Endodermal cell (in vitro differentiated cells): ENCODE measurements around the gene ADAMTS15. TPM values are rescaled to one million over a fixed set of nuclear protein-coding genes. Genes with fewer than 3 reads are reported as not detected.

Source experiments
- DNase-seq: peaks from one replicate; pipeline ENCODE4 v3.0.0-alpha.2; 2017
- H3K27ac ChIP-seq: 2 replicates; pipeline ENCODE4 v1.5.1; 2013; ENCODE audit warnings: mild to moderate bottlenecking, low read depth, low read length, moderate library complexity
- H3K27me3 ChIP-seq: 2 replicates; pipeline ENCODE4 v1.6.1; 2013; ENCODE audit warnings: mild to moderate bottlenecking, low read length, moderate library complexity; ENCODE audit not compliant: insufficient read depth, control insufficient read depth, poor library complexity, severe bottlenecking
- H3K36me3 ChIP-seq: 2 replicates; pipeline ENCODE4 v1.7.0; 2013; ENCODE audit warnings: mild to moderate bottlenecking, low read length, moderate library complexity; ENCODE audit not compliant: control insufficient read depth, insufficient read depth
- H3K4me1 ChIP-seq: one replicate; pipeline ENCODE4 v1.7.0; 2013; ENCODE audit warnings: low read length; ENCODE audit not compliant: control insufficient read depth, insufficient read depth
- H3K4me3 ChIP-seq: 2 replicates; pipeline ENCODE4 v1.5.1; 2013; ENCODE audit warnings: mild to moderate bottlenecking, low read length, moderate library complexity
- H3K9ac ChIP-seq: 2 replicates; pipeline ENCODE4 v1.6.1; 2013; ENCODE audit warnings: mild to moderate bottlenecking, low read length, moderate library complexity; ENCODE audit not compliant: poor library complexity, severe bottlenecking; ENCODE audit errors: extremely low read depth
- H3K9me3 ChIP-seq: 2 replicates; pipeline ENCODE4 v1.6.1; 2013; ENCODE audit warnings: mild to moderate bottlenecking, low read length, moderate library complexity; ENCODE audit not compliant: control insufficient read depth
- H3K27ac Mint-ChIP-seq: 2 replicates; pipeline ENCODE4 v1.8.0; 2020; ENCODE audit warnings: mixed read lengths
- H3K27me3 Mint-ChIP-seq: 2 replicates; pipeline ENCODE4 v1.8.0; 2021; ENCODE audit warnings: mild to moderate bottlenecking, mixed read lengths; ENCODE audit not compliant: insufficient read depth
- H3K36me3 Mint-ChIP-seq: 2 replicates; pipeline ENCODE4 v1.8.0; 2020; ENCODE audit warnings: low read depth, mixed read lengths
- H3K4me1 Mint-ChIP-seq: 2 replicates; pipeline ENCODE4 v1.8.0; 2020; ENCODE audit warnings: mixed read lengths
- H3K4me3 Mint-ChIP-seq: 2 replicates; pipeline ENCODE4 v1.8.0; 2020; ENCODE audit warnings: mild to moderate bottlenecking, moderate library complexity, mixed read lengths
- H3K9me3 Mint-ChIP-seq: 2 replicates; pipeline ENCODE4 v1.8.0; 2020; ENCODE audit warnings: mild to moderate bottlenecking, mixed read lengths
- WGBS, 2 experiments: methylation state at CpG; one replicate each; pipeline versions ENCODE4 v1.1.5 to v1.1.7; 2013; ENCODE audit warnings: missing lambda C conversion rate in 2 of 2, mixed read lengths in 1 of 2; ENCODE audit not compliant: insufficient coverage in 1 of 2, insufficient read length in 1 of 2; 5-methylcytosine and 5-hydroxymethylcytosine counted together
- total RNA-seq, 2 donors: library from RNA; stranded (reverse); fragmentation: NEBNext Ultra II Directional in 1 of 2; extraction: Animal tissue kit (Norgen Biotek cat#: 25700) in 1 of 2; gene quantifications; 2 replicates in 1 of 2; 3 replicates in 1 of 2; pipeline ENCODE4 v1.2.1, GENCODE V29; 2021
- TF ChIP-seq, protein P1 (sequence below): fragments of 200-600 bp; sonication (generic); conservative IDR thresholded peaks from 2 replicates; pipeline ENCODE4 v1.5.0; 2021; ENCODE audit warnings: antibody characterized with exemption, mild to moderate bottlenecking

Gene ADAMTS15
- total RNA-seq, 2 donors from 2014 or later = 0.27 to 1.0 TPM

DNA sequence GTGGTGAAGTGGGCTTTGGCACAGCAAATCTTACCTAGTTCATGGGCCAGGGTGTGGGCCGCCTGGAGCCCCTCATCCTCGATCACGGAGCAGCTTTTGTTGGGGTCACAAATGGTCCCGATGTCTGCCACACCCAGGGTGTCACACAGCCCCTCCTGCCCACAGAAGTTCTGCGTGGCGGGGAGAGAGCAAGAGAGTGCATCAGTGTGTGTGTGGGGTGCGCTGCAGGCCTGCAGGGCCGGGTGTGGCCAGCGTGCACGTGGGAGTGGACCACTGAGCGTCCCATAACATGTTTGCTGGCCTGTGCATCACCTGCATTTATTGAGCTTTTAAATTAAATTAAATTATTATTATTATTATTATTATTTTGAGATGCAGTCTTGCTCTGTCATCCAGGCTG lies 31.5 kb upstream of the ADAMTS15 start:
- no peaks in the 10 kb centered on the region for H3K9me3 ChIP-seq
- no peaks in the 10 kb centered on the region for H3K36me3 ChIP-seq
- no peak overlapping the region for H3K4me3 ChIP-seq
- no peaks in the 10 kb centered on the region for H3K9me3 Mint-ChIP-seq
- no peak for DNase-seq
- H3K9ac ChIP-seq = no peak overlapping the region
- peaks cover 1% of the 10 kb centered on the region for H3K36me3 Mint-ChIP-seq
- no peak overlapping the region for H3K27ac Mint-ChIP-seq
- no peaks in the 10 kb centered on the region for H3K27me3 ChIP-seq
- 89 to 93% methylated on average over 6 to 11 of the region's 11 CpGs for WGBS, 2 experiments
- H3K27me3 Mint-ChIP-seq = no peaks in the 10 kb centered on the region
- TF ChIP-seq, protein P1, sequence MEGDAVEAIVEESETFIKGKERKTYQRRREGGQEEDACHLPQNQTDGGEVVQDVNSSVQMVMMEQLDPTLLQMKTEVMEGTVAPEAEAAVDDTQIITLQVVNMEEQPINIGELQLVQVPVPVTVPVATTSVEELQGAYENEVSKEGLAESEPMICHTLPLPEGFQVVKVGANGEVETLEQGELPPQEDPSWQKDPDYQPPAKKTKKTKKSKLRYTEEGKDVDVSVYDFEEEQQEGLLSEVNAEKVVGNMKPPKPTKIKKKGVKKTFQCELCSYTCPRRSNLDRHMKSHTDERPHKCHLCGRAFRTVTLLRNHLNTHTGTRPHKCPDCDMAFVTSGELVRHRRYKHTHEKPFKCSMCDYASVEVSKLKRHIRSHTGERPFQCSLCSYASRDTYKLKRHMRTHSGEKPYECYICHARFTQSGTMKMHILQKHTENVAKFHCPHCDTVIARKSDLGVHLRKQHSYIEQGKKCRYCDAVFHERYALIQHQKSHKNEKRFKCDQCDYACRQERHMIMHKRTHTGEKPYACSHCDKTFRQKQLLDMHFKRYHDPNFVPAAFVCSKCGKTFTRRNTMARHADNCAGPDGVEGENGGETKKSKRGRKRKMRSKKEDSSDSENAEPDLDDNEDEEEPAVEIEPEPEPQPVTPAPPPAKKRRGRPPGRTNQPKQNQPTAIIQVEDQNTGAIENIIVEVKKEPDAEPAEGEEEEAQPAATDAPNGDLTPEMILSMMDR = no peak
- no peak overlapping the region for H3K4me3 Mint-ChIP-seq
- H3K27ac ChIP-seq = no peak overlapping the region
- peaks cover 15% of the 10 kb centered on the region for H3K4me1 Mint-ChIP-seq
- no peaks in the 10 kb centered on the region for H3K4me1 ChIP-seq

DNA sequence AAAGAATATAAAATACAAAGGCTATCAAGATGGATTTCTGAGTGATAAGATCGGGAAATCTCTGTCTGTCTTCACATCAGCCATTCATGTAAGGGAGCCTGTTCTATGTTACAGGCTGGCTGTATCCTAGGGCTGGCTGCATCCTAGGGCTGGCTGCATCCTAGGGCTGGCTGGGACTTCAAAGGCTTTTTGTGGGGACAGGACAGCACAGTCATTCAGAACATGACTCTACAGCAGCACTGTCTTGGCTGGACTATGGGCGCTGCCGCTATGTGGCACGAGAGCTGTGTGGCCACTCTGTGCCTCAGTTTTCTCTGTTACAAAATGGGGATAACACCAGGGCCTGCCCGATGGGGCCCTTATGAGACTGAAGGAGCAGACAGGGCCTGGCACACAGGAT lies 30.2 kb upstream of the ADAMTS15 start:
- Histone ChIP-seq H3K4me3 (no peak overlapping the region), H3K9me3 (no peaks in the 10 kb centered on the region), H3K27ac (no peak overlapping the region), H3K9ac (no peak overlapping the region), H3K4me1 (peaks cover 1% of the 10 kb centered on the region), H3K36me3 (no peaks in the 10 kb centered on the region), H3K27me3 (no peaks in the 10 kb centered on the region)
- DNase-seq = no peak
- peaks cover 24% of the 10 kb centered on the region for H3K4me1 Mint-ChIP-seq
- TF ChIP-seq, protein P1 = no peak
- H3K27ac Mint-ChIP-seq = no peak overlapping the region
- H3K9me3 Mint-ChIP-seq = no peaks in the 10 kb centered on the region
- WGBS, 2 experiments = 88 to 94% methylated on average over 5 of the region's 5 CpGs
- no peaks in the 10 kb centered on the region for H3K36me3 Mint-ChIP-seq
- no peak overlapping the region for H3K4me3 Mint-ChIP-seq
- H3K27me3 Mint-ChIP-seq = no peaks in the 10 kb centered on the region

DNA sequence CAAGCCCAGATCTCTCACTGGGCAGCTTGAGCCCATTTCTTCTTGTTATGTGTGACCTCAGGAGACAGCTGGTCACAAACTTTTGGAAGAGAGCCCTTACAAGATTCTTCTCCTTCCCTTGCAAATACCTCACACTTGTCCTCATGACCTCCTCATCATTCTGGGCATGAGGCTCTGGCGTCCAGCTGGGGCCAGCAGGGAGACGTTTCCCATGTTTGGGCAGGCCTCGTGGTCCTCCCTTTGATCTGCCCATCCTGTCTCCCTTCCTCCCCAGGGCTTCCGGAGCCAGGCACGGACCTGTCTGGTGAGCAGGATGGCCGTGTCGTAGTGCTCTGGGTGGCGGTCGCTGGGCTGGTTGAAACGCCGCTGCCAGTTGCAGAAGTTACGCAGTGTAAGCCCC lies 29.7 kb upstream of the ADAMTS15 start:
- H3K27ac ChIP-seq = no peak overlapping the region
- H3K9me3 ChIP-seq = no peaks in the 10 kb centered on the region
- H3K9ac ChIP-seq = no peak overlapping the region
- Mint-ChIP-seq H3K4me3 (no peak overlapping the region), H3K9me3 (no peaks in the 10 kb centered on the region), H3K4me1 (peaks cover 30% of the 10 kb centered on the region), H3K36me3 (no peaks in the 10 kb centered on the region), H3K27ac (no peak overlapping the region), H3K27me3 (no peaks in the 10 kb centered on the region)
- TF ChIP-seq, protein P1 = no peak
- no peak overlapping the region for H3K4me3 ChIP-seq
- no peaks in the 10 kb centered on the region for H3K36me3 ChIP-seq
- no peak for DNase-seq
- WGBS, 2 experiments = 94 to 96% methylated on average over 9 to 12 of the region's 12 CpGs
- H3K27me3 ChIP-seq = no peaks in the 10 kb centered on the region
- H3K4me1 ChIP-seq = peaks cover 6% of the 10 kb centered on the region
